Activated naive CD4-positive, alpha-beta T cell treated with anti-CD3 and anti-CD28 coated beads for 36 hours (primary cell): ENCODE measurements around the gene DHRS1. TPM values are rescaled to one million over a fixed set of nuclear protein-coding genes. Genes with fewer than 3 reads are reported as not detected.
A peak's percentile ranks its signal among the peaks of the same experiment; 100 is the strongest.

Experiments used
- CTCF ChIA-PET: fragments of 350-600 bp; sonication (Branson Sonifier 250); formaldehyde crosslinking; loops from one replicate; lab custom pipeline; 2021; ENCODE audit warnings: antibody characterized with exemption; lab: Charles Lee
- DNase-seq: peaks from one replicate; pipeline ENCODE4 v3.0.0-alpha.2; 2020
- H3K27ac Mint-ChIP-seq: one replicate; pipeline ENCODE4 v1.8.0; 2021; ENCODE audit warnings: mild to moderate bottlenecking, mixed read lengths
- H3K27me3 Mint-ChIP-seq: one replicate; pipeline ENCODE4 v1.8.0; 2021; ENCODE audit warnings: low read depth, mixed read lengths
- H3K36me3 Mint-ChIP-seq: one replicate; pipeline ENCODE4 v1.8.0; 2021; ENCODE audit warnings: low read depth, mixed read lengths
- H3K4me1 Mint-ChIP-seq: one replicate; pipeline ENCODE4 v1.8.0; 2021; ENCODE audit warnings: low read depth, mixed read lengths
- H3K4me3 Mint-ChIP-seq: one replicate; pipeline ENCODE4 v1.8.0; 2021; ENCODE audit warnings: mild to moderate bottlenecking, moderate library complexity, mixed read lengths
- H3K9me3 Mint-ChIP-seq: one replicate; pipeline ENCODE4 v1.8.0; 2021; ENCODE audit warnings: mixed read lengths
- intact Hi-C: fragments of 100-400 bp; cut with micrococcal nuclease; formaldehyde crosslinking; loops from one replicate; pipeline ENCODE4 v1.15.1; 2023
- total RNA-seq, 2 experiments: library from RNA; stranded (reverse); gene quantifications; one replicate each; pipeline ENCODE4 v1.2.3, GENCODE V29; 2021

Gene DHRS1
- total RNA-seq, 2 experiments from 2014 or later = 11.8 to 13.8 TPM

- Mint-ChIP-seq H3K27me3 (no peaks in the 10 kb centered on the region), H3K36me3 (peaks cover 12% of the 10 kb centered on the region), H3K4me3 (no peak overlapping the region), H3K9me3 (no peaks in the 10 kb centered on the region), H3K27ac (no peak overlapping the region), H3K4me1 (peaks cover 69% of the 10 kb centered on the region)
- intact Hi-C loops = loop anchor here (1.0 kb wide), 1 partner anchor 117 kb away; no protein-coding TSS in a partner anchor
- CTCF ChIA-PET = interaction anchor here (1.3 to 8.5 kb wide), 5 partner anchors 16 to 122 kb away, joined by 3 to 111 read pairs (median 5); partner anchors contain the start of genes ADCY4 and TINF2
- no peak for DNase-seq
These were observed 14.3 kb upstream of the DHRS1 start for GRCh38 chr14:24313913-24314312.

- intact Hi-C loops = loop anchor here (1.0 kb wide), 1 partner anchor 118 kb away; no protein-coding TSS in a partner anchor
- no peaks in the 10 kb centered on the region for H3K27me3 Mint-ChIP-seq
- DNase-seq = peak; percentile 62
- H3K27ac Mint-ChIP-seq = no peak overlapping the region
- H3K4me3 Mint-ChIP-seq = peak overlapping the region; percentile 3
- H3K9me3 Mint-ChIP-seq = no peaks in the 10 kb centered on the region
- CTCF ChIA-PET = interaction anchor here (1.0 to 8.5 kb wide), 7 partner anchors 15 to 120 kb away, joined by 3 to 111 read pairs (median 4); partner anchors contain the start of gene ADCY4
- peaks cover 18% of the 10 kb centered on the region for H3K36me3 Mint-ChIP-seq
- peaks cover 73% of the 10 kb centered on the region for H3K4me1 Mint-ChIP-seq
These were observed 13.3 kb upstream of the DHRS1 start for GRCh38 chr14:24312736-24313507.

- Mint-ChIP-seq H3K27me3 (no peaks in the 10 kb centered on the region), H3K4me1 (peaks cover 69% of the 10 kb centered on the region), H3K9me3 (no peaks in the 10 kb centered on the region), H3K4me3 (peak overlapping the region; percentile 71), H3K27ac (peak overlapping the region; percentile 68), H3K36me3 (peaks cover 20% of the 10 kb centered on the region)
- DNase-seq = no peak
- intact Hi-C loops = loop anchor here (1.0 kb wide), 1 partner anchor 20 kb away; no protein-coding TSS in a partner anchor
- CTCF ChIA-PET = interaction anchor here (0.6 to 8.5 kb wide), 11 partner anchors 11 to 123 kb away, joined by 3 to 111 read pairs (median 5); partner anchors contain the start of genes ADCY4, DHRS1, MDP1 and NOP9
These were observed 12.4 kb upstream of the DHRS1 start for GRCh38 chr14:24311837-24312615.

DNA sequence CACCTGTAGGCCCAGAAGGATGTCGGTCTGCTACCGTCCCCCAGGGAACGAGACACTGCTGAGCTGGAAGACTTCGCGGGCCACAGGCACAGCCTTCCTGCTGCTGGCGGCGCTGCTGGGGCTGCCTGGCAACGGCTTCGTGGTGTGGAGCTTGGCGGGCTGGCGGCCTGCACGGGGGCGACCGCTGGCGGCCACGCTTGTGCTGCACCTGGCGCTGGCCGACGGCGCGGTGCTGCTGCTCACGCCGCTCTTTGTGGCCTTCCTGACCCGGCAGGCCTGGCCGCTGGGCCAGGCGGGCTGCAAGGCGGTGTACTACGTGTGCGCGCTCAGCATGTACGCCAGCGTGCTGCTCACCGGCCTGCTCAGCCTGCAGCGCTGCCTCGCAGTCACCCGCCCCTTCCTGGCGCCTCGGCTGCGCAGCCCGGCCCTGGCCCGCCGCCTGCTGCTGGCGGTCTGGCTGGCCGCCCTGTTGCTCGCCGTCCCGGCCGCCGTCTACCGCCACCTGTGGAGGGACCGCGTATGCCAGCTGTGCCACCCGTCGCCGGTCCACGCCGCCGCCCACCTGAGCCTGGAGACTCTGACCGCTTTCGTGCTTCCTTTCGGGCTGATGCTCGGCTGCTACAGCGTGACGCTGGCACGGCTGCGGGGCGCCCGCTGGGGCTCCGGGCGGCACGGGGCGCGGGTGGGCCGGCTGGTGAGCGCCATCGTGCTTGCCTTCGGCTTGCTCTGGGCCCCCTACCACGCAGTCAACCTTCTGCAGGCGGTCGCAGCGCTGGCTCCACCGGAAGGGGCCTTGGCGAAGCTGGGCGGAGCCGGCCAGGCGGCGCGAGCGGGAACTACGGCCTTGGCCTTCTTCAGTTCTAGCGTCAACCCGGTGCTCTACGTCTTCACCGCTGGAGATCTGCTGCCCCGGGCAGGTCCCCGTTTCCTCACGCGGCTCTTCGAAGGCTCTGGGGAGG is 11.3 kb upstream of the DHRS1 start, which contains the start of gene LTB4R:
Gene LTB4R, plus strand, starts transcription at position 857 of the 959 bp plus-strand sequence. CDS start 4,150 bp downstream, outside the sequence.
- H3K36me3 Mint-ChIP-seq = peaks cover 24% of the 10 kb centered on the region
- peak within 1 kb of the TSS; percentile 68 for H3K27ac Mint-ChIP-seq
- intact Hi-C loops = loop anchor here (1.0 kb wide), 1 partner anchor 21 kb away; no protein-coding TSS in a partner anchor
- H3K4me3 Mint-ChIP-seq = peak within 1 kb of the TSS; percentile 71
- peaks cover 64% of the 10 kb centered on the region for H3K4me1 Mint-ChIP-seq
- CTCF ChIA-PET = interaction anchor here (0.8 to 8.5 kb wide), 16 partner anchors 10 to 203 kb away, joined by 3 to 121 read pairs (median 4); partner anchors contain the start of genes ADCY4, DHRS1, MDP1 and NOP9
- no peaks in the 10 kb centered on the region for H3K27me3 Mint-ChIP-seq
- peak; percentile 71 for DNase-seq
- H3K9me3 Mint-ChIP-seq = no peaks in the 10 kb centered on the region

DNA sequence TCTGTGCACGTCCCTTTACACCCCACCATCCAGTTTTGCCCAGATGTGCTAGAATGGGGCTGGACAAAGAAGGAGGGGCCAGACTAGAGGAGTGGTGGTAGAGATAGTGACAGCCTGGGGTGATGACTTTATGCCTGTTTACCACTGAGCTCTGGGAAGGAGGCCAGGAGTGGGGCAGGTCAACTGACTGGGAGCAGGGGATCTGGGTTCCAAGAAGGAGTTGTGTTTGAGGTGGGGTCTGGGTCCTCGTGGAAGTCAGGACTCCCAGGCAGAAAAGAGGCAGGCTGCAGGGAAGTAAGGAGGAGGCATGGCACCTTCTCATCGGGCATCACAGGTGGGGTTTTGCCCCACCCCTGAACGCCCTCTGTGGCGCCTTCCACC is 10.7 kb upstream of the DHRS1 start:
- no peak for DNase-seq
- H3K4me1 Mint-ChIP-seq = peaks cover 60% of the 10 kb centered on the region
- peaks cover 30% of the 10 kb centered on the region for H3K36me3 Mint-ChIP-seq
- H3K27ac Mint-ChIP-seq = peak overlapping the region; percentile 39
- intact Hi-C loops = no loop called here
- peak overlapping the region; percentile 71 for H3K4me3 Mint-ChIP-seq
- H3K27me3 Mint-ChIP-seq = no peaks in the 10 kb centered on the region
- H3K9me3 Mint-ChIP-seq = no peaks in the 10 kb centered on the region
- CTCF ChIA-PET = interaction anchor here (0.8 to 8.5 kb wide), 14 partner anchors 9 to 202 kb away, joined by 3 to 121 read pairs (median 14); partner anchors contain the start of genes ADCY4, CHMP4A, DHRS1 and MDP1

GRCh38 chr14:24309538-24310264 is 10.1 kb upstream of the DHRS1 start, which contains the start of gene LTB4R2:
Gene LTB4R2, plus strand, starts transcription at chr14:24310140. Its CDS starts 525 bp downstream, at chr14:24310665.
- H3K36me3 Mint-ChIP-seq = peaks cover 34% of the 10 kb centered on the region
- H3K27me3 Mint-ChIP-seq = no peaks in the 10 kb centered on the region
- peak within 1 kb of the TSS; percentile 71 for H3K4me3 Mint-ChIP-seq
- DNase-seq = no peak
- H3K27ac Mint-ChIP-seq = peak within 1 kb of the TSS; percentile 39
- peaks cover 58% of the 10 kb centered on the region for H3K4me1 Mint-ChIP-seq
- H3K9me3 Mint-ChIP-seq = no peaks in the 10 kb centered on the region
- CTCF ChIA-PET = interaction anchor here (0.8 to 8.5 kb wide), 21 partner anchors 9 to 219 kb away, joined by 3 to 121 read pairs (median 11); partner anchors contain the start of genes ADCY4, CHMP4A, DHRS1 and KHNYN
- intact Hi-C loops = no loop called here

- Mint-ChIP-seq H3K9me3 (no peaks in the 10 kb centered on the region), H3K4me1 (peaks cover 46% of the 10 kb centered on the region), H3K36me3 (peaks cover 34% of the 10 kb centered on the region), H3K27ac (no peak overlapping the region), H3K27me3 (no peaks in the 10 kb centered on the region), H3K4me3 (no peak overlapping the region)
- no peak for DNase-seq
- CTCF ChIA-PET = interaction anchor here (0.7 to 8.5 kb wide), 41 partner anchors 8 to 250 kb away, joined by 3 to 121 read pairs (median 6); partner anchors contain the start of genes ADCY4, CHMP4A, DHRS1 and GMPR2
- intact Hi-C loops = loop anchor here (1.0 kb wide), 7 partner anchors 9 to 250 kb away; partner anchors contain the start of genes DCAF11, DHRS1, MDP1 and NOP9
These were observed 9.0 kb upstream of the DHRS1 start for GRCh38 chr14:24308342-24309124.

DNA sequence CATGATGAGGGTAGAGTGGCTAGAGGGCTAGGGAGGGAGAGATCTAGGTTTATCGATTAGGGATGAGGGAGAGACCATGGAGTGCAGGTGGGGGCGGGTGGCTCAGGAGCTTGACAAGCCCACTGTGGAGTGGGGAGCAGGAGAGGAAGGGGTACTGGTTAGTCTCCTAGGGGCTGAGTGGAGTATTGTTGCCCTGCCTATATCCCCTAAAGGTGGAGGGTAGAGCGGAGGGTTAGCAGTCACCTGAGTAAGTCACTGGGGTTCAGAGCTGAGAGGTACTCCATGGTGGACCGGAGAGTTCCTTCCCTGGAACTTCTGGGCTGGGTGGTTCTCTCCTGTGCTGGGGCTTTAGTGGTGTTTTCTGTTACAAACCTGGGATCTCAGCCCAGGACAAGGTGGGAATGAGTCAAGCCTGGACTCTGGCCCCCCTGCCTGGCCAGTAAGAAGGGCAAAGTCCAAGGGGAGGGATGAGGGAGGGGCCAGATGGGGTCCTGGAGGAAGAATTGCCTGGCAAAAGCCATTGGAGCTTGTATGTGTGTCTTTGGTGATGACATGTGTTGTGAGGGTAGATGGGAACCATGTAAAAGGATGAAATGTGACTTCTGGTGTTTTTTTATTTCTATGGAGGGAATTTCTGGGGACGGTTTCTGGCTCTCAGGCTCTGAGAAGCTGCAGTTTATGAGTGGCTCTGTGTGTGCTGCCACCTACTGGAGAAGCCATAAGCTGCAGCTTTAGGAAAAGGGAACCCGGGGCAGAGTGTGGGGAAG is 8.2 kb upstream of the DHRS1 start, which contains the start of gene CIDEB:
Gene CIDEB, minus strand, starts transcription at position 403 of the 767 bp plus-strand sequence. Its CDS starts 119 bp downstream, at position 284.
- Mint-ChIP-seq H3K27me3 (no peaks in the 10 kb centered on the region), H3K4me3 (no peak within 1 kb of the TSS), H3K27ac (peak within 1 kb of the TSS; percentile 25), H3K36me3 (peaks cover 34% of the 10 kb centered on the region), H3K9me3 (no peaks in the 10 kb centered on the region), H3K4me1 (peaks cover 39% of the 10 kb centered on the region)
- intact Hi-C loops = loop anchor here (1.0 kb wide), 7 partner anchors 8 to 249 kb away; partner anchors contain the start of genes DCAF11, DHRS1, MDP1 and NOP9
- DNase-seq = peak; percentile 83
- CTCF ChIA-PET = interaction anchor here (0.6 to 8.5 kb wide), 47 partner anchors 8 to 249 kb away, joined by 3 to 121 read pairs (median 5); partner anchors contain the start of genes ADCY4, CHMP4A, DHRS1 and GMPR2

GRCh38 chr14:24307156-24307574 is 7.6 kb upstream of the DHRS1 start:
- CTCF ChIA-PET = interaction anchor here (0.7 to 8.5 kb wide), 22 partner anchors 9 to 190 kb away, joined by 3 to 121 read pairs (median 6); partner anchors contain the start of genes ADCY4, CHMP4A, KHNYN and MDP1
- intact Hi-C loops = no loop called here
- no peaks in the 10 kb centered on the region for H3K9me3 Mint-ChIP-seq
- DNase-seq = no peak
- H3K27ac Mint-ChIP-seq = no peak overlapping the region
- H3K36me3 Mint-ChIP-seq = peaks cover 35% of the 10 kb centered on the region
- peaks cover 34% of the 10 kb centered on the region for H3K4me1 Mint-ChIP-seq
- H3K27me3 Mint-ChIP-seq = no peaks in the 10 kb centered on the region
- H3K4me3 Mint-ChIP-seq = no peak overlapping the region
